WTC11 (cell line): ENCODE measurements around the gene UNC13D.

Experiments
- CREM ChIP-seq: sonication (generic); formaldehyde crosslinking; IDR thresholded peaks from 2 replicates; pipeline ENCODE4 v1.8.1; 2022; ENCODE audit warnings: mild to moderate bottlenecking, missing genetic modification reagents, moderate library complexity
- ELF4 ChIP-seq: sonication (generic); formaldehyde crosslinking; IDR thresholded peaks from 2 replicates; pipeline ENCODE4 v1.8.1; 2022; ENCODE audit warnings: low read depth, mild to moderate bottlenecking, moderate library complexity, missing genetic modification reagents
- FOXK1 ChIP-seq: sonication (generic); formaldehyde crosslinking; IDR thresholded peaks from 2 replicates; pipeline ENCODE4 v1.8.0; 2022; ENCODE audit warnings: mild to moderate bottlenecking, moderate library complexity, missing genetic modification reagents
- TEAD4 ChIP-seq: sonication (generic); formaldehyde crosslinking; IDR thresholded peaks from 2 replicates; pipeline ENCODE4 v1.8.0; 2022; ENCODE audit warnings: mild to moderate bottlenecking, missing genetic modification reagents
- ZNF232 ChIP-seq: sonication (generic); formaldehyde crosslinking; IDR thresholded peaks from 2 replicates; pipeline ENCODE4 v1.8.0; 2022; ENCODE audit warnings: mild to moderate bottlenecking, missing genetic modification reagents
- TF ChIP-seq, protein P1 (sequence below): fragments of 200-600 bp; IDR thresholded peaks from 2 replicates; pipeline ENCODE4 v1.8.0; 2022; ENCODE audit warnings: antibody characterized with exemption
- TF ChIP-seq, protein P2 (sequence below): sonication (generic); formaldehyde crosslinking; IDR thresholded peaks from 2 replicates; pipeline ENCODE4 v1.8.1; 2023; ENCODE audit warnings: mild to moderate bottlenecking, moderate library complexity, missing genetic modification reagents
- TF ChIP-seq, protein P3 (sequence below): sonication (generic); formaldehyde crosslinking; IDR thresholded peaks from 2 replicates; pipeline ENCODE4 v1.8.1; 2022; ENCODE audit warnings: low read depth, mild to moderate bottlenecking, moderate library complexity, missing genetic modification reagents, borderline replicate concordance
- TF ChIP-seq, protein P4 (sequence below): sonication (generic); formaldehyde crosslinking; IDR thresholded peaks from 2 replicates; pipeline ENCODE4 v1.8.1; 2022; ENCODE audit warnings: missing genetic modification reagents, borderline replicate concordance
- TF ChIP-seq, protein P5 (sequence below): sonication (generic); formaldehyde crosslinking; IDR thresholded peaks from 2 replicates; pipeline ENCODE4 v1.8.1; 2023; ENCODE audit warnings: mild to moderate bottlenecking, missing genetic modification reagents
- TF ChIP-seq, protein P6 (sequence below): sonication (generic); formaldehyde crosslinking; IDR thresholded peaks from 2 replicates; pipeline ENCODE4 v1.8.0; 2022; ENCODE audit warnings: mild to moderate bottlenecking, missing genetic modification reagents

DNA sequence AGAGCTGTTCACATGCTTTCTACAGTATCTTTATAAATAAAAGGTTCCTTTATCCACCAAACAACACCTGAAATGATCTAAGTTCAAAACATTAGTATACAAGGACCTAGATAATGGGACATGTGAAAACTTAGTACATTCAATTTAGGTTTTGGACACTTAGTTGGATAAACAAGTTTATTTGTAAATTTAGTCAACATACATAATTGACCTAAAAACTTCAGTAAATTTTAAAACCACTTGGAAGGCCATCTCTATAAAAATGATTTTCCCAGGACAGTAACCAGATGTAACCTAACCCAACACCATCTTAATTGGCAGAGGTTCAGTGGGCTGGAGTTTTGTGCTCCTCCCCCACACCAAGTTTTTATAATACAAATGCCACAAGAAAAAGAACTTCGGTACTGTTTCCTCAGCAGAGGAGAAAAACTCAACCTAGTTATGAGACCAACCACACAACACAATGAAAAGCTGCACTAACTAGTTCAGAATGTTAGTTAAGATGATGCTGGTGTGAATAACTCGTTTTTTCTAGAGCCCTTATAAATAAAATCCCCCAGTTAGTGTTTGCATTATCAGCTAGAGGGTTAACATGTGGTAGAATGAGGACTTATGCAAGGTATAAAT is 66.8 kb downstream of the UNC13D start:
- TF ChIP-seq, protein P1, sequence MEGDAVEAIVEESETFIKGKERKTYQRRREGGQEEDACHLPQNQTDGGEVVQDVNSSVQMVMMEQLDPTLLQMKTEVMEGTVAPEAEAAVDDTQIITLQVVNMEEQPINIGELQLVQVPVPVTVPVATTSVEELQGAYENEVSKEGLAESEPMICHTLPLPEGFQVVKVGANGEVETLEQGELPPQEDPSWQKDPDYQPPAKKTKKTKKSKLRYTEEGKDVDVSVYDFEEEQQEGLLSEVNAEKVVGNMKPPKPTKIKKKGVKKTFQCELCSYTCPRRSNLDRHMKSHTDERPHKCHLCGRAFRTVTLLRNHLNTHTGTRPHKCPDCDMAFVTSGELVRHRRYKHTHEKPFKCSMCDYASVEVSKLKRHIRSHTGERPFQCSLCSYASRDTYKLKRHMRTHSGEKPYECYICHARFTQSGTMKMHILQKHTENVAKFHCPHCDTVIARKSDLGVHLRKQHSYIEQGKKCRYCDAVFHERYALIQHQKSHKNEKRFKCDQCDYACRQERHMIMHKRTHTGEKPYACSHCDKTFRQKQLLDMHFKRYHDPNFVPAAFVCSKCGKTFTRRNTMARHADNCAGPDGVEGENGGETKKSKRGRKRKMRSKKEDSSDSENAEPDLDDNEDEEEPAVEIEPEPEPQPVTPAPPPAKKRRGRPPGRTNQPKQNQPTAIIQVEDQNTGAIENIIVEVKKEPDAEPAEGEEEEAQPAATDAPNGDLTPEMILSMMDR = no peak
- TF ChIP-seq FOXK1 (CRISPR knock-in tag) (no peak), CREM (no peak), ZNF232 (CRISPR knock-in tag) (no peak), ELF4 (CRISPR knock-in tag) (no peak), TEAD4 (CRISPR knock-in tag) (no peak)
- TF ChIP-seq, protein P2, sequence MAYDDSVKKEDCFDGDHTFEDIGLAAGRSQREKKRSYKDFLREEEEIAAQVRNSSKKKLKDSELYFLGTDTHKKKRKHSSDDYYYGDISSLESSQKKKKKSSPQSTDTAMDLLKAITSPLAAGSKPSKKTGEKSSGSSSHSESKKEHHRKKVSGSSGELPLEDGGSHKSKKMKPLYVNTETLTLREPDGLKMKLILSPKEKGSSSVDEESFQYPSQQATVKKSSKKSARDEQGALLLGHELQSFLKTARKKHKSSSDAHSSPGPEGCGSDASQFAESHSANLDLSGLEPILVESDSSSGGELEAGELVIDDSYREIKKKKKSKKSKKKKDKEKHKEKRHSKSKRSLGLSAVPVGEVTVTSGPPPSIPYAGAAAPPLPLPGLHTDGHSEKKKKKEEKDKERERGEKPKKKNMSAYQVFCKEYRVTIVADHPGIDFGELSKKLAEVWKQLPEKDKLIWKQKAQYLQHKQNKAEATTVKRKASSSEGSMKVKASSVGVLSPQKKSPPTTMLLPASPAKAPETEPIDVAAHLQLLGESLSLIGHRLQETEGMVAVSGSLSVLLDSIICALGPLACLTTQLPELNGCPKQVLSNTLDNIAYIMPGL = no peak
- TF ChIP-seq, protein P3, sequence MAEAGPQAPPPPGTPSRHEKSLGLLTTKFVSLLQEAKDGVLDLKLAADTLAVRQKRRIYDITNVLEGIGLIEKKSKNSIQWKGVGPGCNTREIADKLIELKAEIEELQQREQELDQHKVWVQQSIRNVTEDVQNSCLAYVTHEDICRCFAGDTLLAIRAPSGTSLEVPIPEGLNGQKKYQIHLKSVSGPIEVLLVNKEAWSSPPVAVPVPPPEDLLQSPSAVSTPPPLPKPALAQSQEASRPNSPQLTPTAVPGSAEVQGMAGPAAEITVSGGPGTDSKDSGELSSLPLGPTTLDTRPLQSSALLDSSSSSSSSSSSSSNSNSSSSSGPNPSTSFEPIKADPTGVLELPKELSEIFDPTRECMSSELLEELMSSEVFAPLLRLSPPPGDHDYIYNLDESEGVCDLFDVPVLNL (CRISPR knock-in tag) = no peak
- TF ChIP-seq, protein P4, sequence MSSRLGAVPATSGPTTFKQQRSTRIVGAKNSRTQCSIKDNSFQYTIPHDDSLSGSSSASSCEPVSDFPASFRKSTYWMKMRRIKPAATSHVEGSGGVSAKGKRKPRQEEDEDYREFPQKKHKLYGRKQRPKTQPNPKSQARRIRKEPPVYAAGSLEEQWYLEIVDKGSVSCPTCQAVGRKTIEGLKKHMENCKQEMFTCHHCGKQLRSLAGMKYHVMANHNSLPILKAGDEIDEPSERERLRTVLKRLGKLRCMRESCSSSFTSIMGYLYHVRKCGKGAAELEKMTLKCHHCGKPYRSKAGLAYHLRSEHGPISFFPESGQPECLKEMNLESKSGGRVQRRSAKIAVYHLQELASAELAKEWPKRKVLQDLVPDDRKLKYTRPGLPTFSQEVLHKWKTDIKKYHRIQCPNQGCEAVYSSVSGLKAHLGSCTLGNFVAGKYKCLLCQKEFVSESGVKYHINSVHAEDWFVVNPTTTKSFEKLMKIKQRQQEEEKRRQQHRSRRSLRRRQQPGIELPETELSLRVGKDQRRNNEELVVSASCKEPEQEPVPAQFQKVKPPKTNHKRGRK = no peak
- TF ChIP-seq, protein P5, sequence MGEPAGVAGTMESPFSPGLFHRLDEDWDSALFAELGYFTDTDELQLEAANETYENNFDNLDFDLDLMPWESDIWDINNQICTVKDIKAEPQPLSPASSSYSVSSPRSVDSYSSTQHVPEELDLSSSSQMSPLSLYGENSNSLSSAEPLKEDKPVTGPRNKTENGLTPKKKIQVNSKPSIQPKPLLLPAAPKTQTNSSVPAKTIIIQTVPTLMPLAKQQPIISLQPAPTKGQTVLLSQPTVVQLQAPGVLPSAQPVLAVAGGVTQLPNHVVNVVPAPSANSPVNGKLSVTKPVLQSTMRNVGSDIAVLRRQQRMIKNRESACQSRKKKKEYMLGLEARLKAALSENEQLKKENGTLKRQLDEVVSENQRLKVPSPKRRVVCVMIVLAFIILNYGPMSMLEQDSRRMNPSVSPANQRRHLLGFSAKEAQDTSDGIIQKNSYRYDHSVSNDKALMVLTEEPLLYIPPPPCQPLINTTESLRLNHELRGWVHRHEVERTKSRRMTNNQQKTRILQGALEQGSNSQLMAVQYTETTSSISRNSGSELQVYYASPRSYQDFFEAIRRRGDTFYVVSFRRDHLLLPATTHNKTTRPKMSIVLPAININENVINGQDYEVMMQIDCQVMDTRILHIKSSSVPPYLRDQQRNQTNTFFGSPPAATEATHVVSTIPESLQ (CRISPR knock-in tag) = no peak
- TF ChIP-seq, protein P6, sequence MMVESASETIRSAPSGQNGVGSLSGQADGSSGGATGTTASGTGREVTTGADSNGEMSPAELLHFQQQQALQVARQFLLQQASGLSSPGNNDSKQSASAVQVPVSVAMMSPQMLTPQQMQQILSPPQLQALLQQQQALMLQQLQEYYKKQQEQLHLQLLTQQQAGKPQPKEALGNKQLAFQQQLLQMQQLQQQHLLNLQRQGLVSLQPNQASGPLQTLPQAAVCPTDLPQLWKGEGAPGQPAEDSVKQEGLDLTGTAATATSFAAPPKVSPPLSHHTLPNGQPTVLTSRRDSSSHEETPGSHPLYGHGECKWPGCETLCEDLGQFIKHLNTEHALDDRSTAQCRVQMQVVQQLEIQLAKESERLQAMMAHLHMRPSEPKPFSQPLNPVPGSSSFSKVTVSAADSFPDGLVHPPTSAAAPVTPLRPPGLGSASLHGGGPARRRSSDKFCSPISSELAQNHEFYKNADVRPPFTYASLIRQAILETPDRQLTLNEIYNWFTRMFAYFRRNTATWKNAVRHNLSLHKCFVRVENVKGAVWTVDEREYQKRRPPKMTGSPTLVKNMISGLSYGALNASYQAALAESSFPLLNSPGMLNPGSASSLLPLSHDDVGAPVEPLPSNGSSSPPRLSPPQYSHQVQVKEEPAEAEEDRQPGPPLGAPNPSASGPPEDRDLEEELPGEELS (CRISPR knock-in tag) = no peak
